NCI-H345 treated with DMSO at 0.1 percent for 48 hours (cell line): Measurements from ENCODE around the gene KNTC1.
"Not testable (repeated sequence)": the region's sequence is repeated elsewhere in the genome, so short reads cannot be mapped to it uniquely, and the experiment has no call there.

ENCODE experiments used
- DNase-seq: peaks from one replicate; lab custom pipeline; 2025; ENCODE audit not compliant: unreplicated experiment; lab: John Stamatoyannopoulos, UW

KNTC1 gene

GRCh38 chr12:122526683-122527477, at the start of gene KNTC1, which contains the start of gene RSRC2:
KNTC1 (plus strand) TSS chr12:122527249; CDS start chr12:122530064, 2,815 bp downstream.
RSRC2 (minus strand) TSS chr12:122526936; CDS start chr12:122526853, 83 bp downstream.
- DNase-seq: peak; percentile 100

DNA sequence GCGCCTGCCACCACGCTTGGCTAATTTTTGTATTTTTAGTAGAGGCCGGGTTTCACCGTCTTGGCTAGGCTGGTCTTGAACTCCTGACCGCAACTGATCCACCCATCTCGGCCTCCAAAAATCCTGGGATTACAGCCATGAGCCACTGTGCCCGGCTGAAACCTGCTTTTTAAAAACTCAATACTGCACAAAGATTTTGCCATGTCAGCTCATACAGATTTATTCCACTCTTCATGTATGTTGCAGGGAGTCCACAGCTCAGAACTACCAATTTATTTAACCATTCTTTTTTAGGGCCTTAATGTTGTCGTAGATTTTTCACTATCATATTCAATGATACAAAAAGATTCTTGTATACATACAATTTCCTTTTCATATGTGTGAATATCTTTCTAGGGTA, 46.3 kb upstream of the KNTC1 start:
- DNase-seq: no peak

- DNase-seq: no peak
Observed at GRCh38 chr12:122481861-122482260, 45.2 kb upstream of the KNTC1 start.

DNA sequence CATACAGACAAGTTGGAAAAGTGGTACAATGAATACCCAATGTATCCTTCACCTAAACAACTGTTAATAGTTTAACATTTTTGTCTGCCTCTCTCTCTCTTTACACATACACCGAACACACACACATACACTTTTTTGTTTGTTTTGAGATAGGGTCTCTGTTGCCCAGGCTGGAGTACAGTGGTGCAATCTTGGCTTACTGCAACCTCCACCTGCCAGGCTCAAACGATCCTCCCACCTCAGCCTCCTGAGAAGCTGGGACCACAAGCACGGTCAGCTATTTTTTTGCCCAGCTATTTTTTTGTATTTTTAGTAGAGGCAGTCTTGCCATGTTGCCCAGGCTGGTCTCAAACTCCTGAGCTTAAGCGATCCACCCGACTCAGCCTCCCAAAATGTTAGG, 43.1 kb upstream of the KNTC1 start:
- DNase-seq: no peak

DNA sequence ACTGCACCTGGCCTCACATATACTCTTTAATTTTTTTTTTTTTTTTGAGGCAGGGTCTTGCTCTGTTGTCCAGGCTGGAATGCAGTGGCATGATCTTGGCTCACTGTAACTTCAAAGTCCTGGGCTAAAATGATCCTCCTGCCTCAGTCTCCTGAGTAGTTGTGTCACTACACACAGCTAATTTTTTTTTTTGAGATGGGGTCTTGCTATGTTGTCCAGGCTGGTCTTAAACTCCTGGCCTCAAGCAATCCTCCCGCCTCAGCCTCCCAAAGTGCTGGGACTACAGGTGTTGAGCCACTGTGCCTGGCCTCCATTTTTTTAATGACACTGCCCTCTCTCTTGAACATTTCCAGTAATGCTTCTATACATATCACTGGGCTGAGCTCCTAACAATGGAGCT, 42.7 kb upstream of the KNTC1 start:
- DNase-seq: not testable (repeated sequence)

DNA sequence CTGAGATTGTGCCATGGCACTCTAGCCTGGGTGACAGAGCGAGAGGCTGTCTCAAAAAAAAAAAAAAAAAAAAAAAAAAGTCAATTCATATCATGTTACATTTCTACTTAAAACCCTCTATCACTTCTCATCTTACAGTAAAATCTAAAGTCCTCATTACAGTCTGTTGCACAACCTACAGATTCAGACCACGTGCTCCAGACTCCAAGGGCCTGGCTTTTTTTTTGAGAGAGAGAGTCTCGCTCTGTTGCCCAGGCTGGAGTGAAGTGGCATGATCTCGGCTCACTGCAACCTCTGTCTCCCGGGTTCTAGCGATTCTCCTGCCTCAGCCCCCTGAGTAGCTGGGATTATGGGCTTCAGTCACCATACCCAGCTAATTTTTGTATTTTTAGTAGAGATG, 40.7 kb upstream of the KNTC1 start:
- DNase-seq: not testable (repeated sequence)

DNA sequence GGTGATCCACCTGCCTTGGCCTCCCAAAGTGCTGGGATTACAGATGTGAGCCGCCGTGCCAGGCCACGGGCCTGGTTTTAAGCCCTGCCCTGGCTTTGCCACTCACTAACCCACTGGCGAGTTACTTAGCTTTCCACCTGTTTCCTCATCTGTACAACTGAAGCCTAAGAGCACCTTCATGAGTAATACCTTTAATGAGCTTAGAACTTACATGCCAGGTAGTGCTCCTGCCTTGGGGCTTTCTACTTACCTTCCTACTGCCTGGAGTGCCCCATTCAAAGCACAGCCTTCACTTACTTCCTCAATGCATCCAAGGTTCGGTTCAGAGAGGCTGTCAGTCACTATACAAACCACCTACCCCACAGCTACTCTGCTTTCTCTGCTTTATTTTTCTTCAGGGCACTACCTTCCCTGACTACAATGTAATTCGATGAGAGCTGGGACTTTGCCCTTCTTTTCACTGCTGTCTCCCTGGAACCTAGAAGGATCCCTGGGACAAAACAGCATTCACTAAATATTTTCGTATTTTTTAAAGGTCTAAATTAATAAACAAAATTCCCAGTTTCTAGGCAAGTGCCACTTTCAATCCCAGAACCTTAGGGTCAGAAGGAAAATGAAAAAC, 40.1 kb upstream of the KNTC1 start:
- no peak for DNase-seq

- not testable (repeated sequence) for DNase-seq
Observed at GRCh38 chr12:122487807-122488206, 39.2 kb upstream of the KNTC1 start.

DNA sequence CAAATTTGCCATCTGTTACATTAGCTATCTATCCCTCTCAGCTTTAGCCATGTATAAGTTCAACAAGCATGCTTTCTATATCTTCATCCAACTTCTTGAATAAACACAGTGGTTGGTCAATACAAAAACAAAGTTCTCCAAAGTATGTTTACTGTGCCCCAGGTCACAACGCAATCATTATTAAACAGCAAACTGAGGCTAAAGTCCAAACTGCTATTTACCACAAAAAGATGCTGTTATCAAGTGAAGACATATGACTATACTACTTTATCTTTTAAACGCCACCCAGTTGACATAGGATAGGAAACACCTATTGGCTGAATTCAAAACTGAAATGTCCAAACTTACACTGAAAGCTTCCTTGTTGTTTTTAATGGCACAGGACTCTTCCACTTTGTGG, 38.0 kb upstream of the KNTC1 start:
- no peak for DNase-seq

DNA sequence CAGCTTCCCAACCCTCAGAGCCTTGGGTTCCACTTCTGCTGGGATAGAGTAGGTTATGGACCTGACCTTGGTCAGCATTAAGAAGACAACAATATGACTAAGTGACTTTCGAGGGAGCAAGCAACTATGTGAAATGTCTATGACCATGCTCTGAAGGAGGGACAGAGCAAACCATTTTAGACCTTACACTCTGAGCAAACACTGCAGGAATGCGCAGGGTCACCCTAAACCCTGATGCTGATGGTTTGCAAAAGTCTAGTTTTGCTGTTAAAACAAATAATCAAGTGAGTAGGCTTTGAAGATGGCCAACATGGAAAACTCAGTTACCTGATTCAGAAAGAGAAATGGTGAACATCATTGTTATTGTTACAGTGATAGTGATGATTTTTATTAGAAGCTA, 35.1 kb upstream of the KNTC1 start:
- DNase-seq: no peak

GRCh38 chr12:122493222-122493621, 33.8 kb upstream of the KNTC1 start:
- DNase-seq: not testable (repeated sequence)

GRCh38 chr12:122495258-122495657, 31.8 kb upstream of the KNTC1 start:
- no peak for DNase-seq

DNA sequence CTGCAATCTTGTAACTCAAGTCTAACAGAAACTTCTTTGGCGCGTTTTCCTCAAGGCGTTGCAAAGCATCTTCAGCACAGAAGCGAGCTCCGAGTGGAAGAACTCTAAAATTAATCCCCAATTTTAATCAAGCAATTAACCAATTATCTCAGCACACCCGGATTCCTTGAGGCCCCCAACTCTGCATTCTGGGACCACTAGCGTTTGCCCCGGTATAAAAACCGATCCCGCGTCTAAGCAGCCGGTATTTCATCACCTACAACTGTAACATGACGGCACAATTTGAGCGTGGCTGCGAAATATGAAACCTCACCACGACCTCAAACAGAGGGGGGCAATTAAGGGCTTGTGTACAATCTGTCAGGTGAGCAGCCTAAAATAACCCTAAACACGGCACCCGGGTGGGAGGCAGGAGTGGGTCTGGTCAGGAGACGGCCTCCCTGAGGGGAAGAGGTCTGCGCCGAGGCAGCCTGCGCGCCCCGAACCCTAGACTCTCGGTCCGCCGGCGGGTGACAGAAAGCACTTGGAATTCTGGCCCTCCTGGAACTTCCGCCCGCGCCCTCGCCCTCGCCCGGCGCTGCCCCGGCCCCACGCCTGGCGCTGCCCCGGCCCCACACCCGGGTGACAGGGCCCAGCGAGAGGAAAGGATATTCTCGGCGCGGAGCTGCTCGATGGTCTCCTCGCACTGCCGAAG, 26.9 kb upstream of the KNTC1 start:
- peak; percentile 7 for DNase-seq

DNA sequence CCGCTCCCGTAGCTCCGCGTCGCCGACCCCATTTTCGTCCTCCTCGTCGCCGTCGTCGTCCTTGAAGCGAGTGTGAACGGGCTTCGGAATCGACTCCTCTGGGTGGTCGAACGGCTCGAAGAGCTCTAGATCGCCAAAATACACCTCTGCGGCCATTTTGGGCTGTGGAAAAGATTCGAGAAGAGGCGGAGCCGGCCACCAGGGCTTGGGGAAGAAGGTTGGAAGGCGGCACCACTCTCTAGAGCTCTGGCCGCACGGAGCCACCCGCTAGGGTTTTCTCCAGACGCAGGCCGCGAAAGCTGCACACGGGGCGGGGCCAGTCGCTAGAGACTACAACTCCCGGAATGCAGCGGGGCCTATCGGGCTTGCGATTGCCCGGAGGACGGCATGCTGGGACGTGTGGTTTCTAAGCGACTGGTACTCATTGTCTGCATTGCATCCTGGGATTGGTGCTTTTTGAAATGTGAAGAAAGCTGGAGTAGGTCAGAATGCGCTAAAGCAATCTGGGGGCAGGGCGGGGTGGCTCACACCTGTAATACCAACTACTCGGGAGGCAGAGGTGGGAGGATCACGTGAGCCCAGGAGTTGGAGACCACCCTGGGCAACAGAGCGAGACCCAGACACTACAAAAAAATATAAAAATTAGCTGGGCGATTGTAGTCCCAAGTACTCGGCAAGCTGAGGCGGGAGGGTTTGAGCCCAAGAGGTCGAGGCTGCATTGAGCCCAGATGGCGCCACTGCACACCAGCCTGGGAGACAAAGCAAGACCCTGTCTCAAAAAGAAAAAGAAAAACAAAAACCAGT, 26.2 kb upstream of the KNTC1 start, which contains the start of gene ZCCHC8:
TSS of gene ZCCHC8 (minus strand) at position 248 of the 804 bp plus-strand sequence. CDS start at position 156, 92 bp downstream.
- DNase-seq: peak; percentile 97

DNA sequence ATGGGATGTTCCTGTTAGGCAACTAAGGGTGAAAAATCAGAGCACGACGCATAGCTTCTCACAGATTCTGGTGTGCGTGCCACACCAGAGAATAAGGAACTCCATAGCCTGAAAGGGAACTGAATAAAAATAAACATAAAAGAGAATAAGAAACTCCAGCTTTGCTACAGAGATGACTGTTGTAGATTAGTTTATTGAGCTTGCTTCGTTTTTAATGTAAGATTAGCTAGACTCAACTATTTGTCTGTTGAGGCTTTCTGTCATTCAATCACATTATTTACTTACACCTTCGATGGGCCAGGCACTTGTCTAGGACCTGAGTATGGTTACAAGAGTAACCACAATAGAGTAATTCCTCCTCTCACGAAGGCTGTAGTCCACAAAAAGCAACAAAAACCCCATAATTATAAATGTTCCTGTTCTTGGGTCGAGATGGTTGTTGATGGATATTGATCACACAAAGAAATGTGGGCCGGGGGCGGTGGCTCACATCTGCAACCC, 25.5 kb upstream of the KNTC1 start:
- no peak for DNase-seq

DNA sequence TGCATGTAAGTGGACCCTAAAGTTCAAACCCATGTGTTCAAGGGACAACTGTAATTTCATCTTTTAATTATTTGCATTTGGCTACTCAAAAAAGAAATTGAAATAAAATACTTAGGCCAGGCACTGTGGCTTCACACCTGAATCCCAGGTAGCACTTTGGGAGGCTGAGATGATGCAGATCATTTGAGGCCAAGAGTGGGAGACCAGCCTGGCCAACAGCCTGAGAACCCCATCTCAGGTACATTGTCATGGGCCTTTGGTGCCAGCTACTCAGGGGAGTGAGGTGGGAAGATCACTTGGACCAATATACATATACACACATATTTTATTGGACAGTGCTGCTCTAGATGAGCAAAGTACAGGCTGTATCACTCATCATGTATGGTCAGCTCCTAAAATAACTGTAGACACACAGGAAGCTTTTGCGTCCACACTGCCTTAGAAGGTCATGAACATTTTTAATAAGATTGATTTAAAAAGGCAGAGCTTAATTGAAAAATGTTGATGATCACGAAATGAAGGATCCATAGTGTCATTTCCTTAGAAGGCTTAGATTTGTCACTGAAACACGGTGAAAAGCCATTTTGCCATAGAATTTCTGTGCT, 23.8 kb upstream of the KNTC1 start:
- DNase-seq: no peak

GRCh38 chr12:122503783-122504590, 23.1 kb upstream of the KNTC1 start:
- no peak for DNase-seq

GRCh38 chr12:122505419-122506051, 21.5 kb upstream of the KNTC1 start:
- DNase-seq: no peak

- DNase-seq: no peak
Observed at GRCh38 chr12:122506393-122506938, 20.6 kb upstream of the KNTC1 start.
